ENCODE results near the gene FGF6.
A peak's percentile ranks its signal among the peaks of the same experiment; 100 is the strongest.
"Not testable (repeated sequence)": the region's sequence is repeated elsewhere in the genome, so short reads cannot be mapped to it uniquely, and the experiment has no call there.

FGF6 gene

DNA sequence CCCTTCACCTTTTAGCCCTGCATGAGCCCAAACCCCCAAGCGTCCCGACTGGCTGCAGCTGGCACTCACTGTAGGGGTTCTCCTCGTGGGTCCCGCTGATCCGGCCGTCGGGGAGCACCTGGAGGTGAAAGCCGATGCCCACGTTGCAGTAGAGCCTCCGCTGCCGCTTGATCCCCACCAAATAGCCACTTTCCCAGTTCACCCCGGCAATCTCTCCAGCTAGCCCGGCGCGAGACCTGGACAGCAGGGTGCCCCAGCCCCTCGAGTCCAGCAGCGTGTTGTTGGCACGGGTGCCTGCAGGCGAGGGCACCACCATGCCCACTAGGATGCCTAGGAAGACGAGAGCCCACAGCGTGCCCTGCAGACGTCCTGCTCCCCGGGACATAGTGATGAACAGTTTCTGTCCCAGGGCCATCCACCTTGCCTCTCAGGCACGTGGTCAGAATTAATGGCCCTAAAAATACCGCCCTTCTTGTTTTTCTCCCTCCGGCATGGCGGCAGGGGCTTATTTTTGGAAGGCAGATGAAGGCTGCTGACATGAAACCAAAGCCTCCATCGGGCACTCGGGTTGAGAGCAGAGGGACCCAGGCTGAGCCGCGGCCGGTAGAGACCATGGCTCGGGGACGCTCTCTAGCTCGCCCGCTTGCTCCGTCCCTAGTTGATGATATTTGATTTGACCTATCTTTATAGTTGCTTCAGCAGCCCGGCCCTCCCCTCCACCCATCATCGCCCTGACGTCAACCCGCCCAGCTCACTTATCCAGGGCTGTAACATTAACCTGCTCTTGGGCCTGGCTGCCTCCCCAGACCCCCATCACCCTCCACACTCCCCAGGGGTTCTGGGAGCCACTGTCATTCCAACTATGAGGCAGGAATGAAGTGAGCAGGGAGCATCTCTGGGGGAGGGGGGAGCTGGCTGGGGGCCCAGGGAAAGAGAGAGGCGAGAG lies at the start of gene FGF6:
FGF6 (minus strand) TSS at position 660 of the 946 bp plus-strand sequence; CDS start at position 415, 245 bp downstream.
- no peak for DNase-seq
- no peaks in the 10 kb centered on the region for H3K4me1 Mint-ChIP-seq (ENCODE audit: low read depth)
- no peaks in the 10 kb centered on the region for H3K36me3 Mint-ChIP-seq (ENCODE audit: low read depth)
- no peak within 1 kb of the TSS for H3K4me3 Mint-ChIP-seq
- no peak within 1 kb of the TSS for H3K27ac Mint-ChIP-seq
- peaks cover 8% of the 10 kb centered on the region for H3K27me3 Mint-ChIP-seq
- no peaks in the 10 kb centered on the region for H3K9me3 Mint-ChIP-seq

- H3K9me3 Mint-ChIP-seq, result no peaks in the 10 kb centered on the region
- H3K36me3 Mint-ChIP-seq (ENCODE audit: low read depth), result peaks cover 65% of the 10 kb centered on the region
- DNase-seq, result no peak
- H3K27ac Mint-ChIP-seq, result peak overlapping the region; percentile 9
- H3K4me1 Mint-ChIP-seq (ENCODE audit: low read depth), result peaks cover 21% of the 10 kb centered on the region
- no peaks in the 10 kb centered on the region for H3K27me3 Mint-ChIP-seq
- H3K4me3 Mint-ChIP-seq, result no peak overlapping the region
Observed at GRCh38 chr12:4490973-4491372, 45.4 kb upstream of the FGF6 start.

GRCh38 chr12:4489556-4489955 lies 43.9 kb upstream of the FGF6 start:
- no peak for DNase-seq
- Mint-ChIP-seq H3K4me3 (no peak overlapping the region), H3K9me3 (no peaks in the 10 kb centered on the region), H3K4me1 (ENCODE audit: low read depth) (peaks cover 17% of the 10 kb centered on the region), H3K27me3 (no peaks in the 10 kb centered on the region), H3K27ac (no peak overlapping the region), H3K36me3 (ENCODE audit: low read depth) (peaks cover 56% of the 10 kb centered on the region)

GRCh38 chr12:4486980-4487379 lies 41.4 kb upstream of the FGF6 start:
- Mint-ChIP-seq H3K9me3 (no peaks in the 10 kb centered on the region), H3K4me3 (no peak overlapping the region), H3K4me1 (ENCODE audit: low read depth) (peaks cover 21% of the 10 kb centered on the region), H3K27me3 (no peaks in the 10 kb centered on the region), H3K36me3 (ENCODE audit: low read depth) (peaks cover 41% of the 10 kb centered on the region), H3K27ac (peak overlapping the region; percentile 44)
- DNase-seq, result no peak

- DNase-seq, result no peak
- Mint-ChIP-seq H3K27ac (no peak overlapping the region), H3K9me3 (no peaks in the 10 kb centered on the region), H3K4me3 (no peak overlapping the region), H3K27me3 (no peaks in the 10 kb centered on the region), H3K4me1 (ENCODE audit: low read depth) (peaks cover 19% of the 10 kb centered on the region), H3K36me3 (ENCODE audit: low read depth) (peaks cover 39% of the 10 kb centered on the region)
Observed at GRCh38 chr12:4486049-4486699, 40.6 kb upstream of the FGF6 start.

GRCh38 chr12:4483885-4484823 lies 38.5 kb upstream of the FGF6 start:
- Mint-ChIP-seq H3K27ac (no peak overlapping the region), H3K27me3 (no peaks in the 10 kb centered on the region), H3K4me3 (no peak overlapping the region), H3K9me3 (peaks cover 7% of the 10 kb centered on the region), H3K4me1 (ENCODE audit: low read depth) (peaks cover 19% of the 10 kb centered on the region), H3K36me3 (ENCODE audit: low read depth) (peaks cover 22% of the 10 kb centered on the region)
- no peak for DNase-seq

GRCh38 chr12:4482936-4483335 lies 37.3 kb upstream of the FGF6 start:
- H3K4me3 Mint-ChIP-seq, result no peak overlapping the region
- H3K9me3 Mint-ChIP-seq, result peaks cover 15% of the 10 kb centered on the region
- no peak overlapping the region for H3K27ac Mint-ChIP-seq
- peaks cover 11% of the 10 kb centered on the region for H3K36me3 Mint-ChIP-seq (ENCODE audit: low read depth)
- H3K27me3 Mint-ChIP-seq, result no peaks in the 10 kb centered on the region
- DNase-seq, result no peak
- peaks cover 19% of the 10 kb centered on the region for H3K4me1 Mint-ChIP-seq (ENCODE audit: low read depth)

DNA sequence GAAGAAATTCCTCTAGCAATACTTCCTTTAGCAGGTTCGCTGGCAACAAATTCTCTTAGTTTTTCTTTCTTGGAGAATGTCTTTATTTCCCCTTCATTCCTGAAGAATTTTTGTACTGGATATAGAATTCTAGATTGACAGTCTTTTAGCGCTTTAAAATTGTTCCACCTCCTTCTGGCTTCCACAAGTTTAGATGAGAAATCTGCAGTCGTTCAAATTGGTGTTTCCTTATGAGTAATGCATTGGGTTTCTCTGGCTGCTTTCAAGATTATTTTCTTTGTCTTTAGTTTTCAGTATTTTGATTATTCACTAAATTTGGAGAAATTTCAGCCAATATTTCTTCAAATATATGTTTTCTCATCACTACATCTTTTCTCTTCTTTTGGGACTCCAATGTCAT lies 33.3 kb upstream of the FGF6 start:
- peaks cover 16% of the 10 kb centered on the region for H3K9me3 Mint-ChIP-seq
- peaks cover 2% of the 10 kb centered on the region for H3K4me1 Mint-ChIP-seq (ENCODE audit: low read depth)
- no peak overlapping the region for H3K4me3 Mint-ChIP-seq
- DNase-seq, result no peak
- H3K27me3 Mint-ChIP-seq, result peaks cover 6% of the 10 kb centered on the region
- peaks cover 3% of the 10 kb centered on the region for H3K36me3 Mint-ChIP-seq (ENCODE audit: low read depth)
- H3K27ac Mint-ChIP-seq, result no peak overlapping the region

DNA sequence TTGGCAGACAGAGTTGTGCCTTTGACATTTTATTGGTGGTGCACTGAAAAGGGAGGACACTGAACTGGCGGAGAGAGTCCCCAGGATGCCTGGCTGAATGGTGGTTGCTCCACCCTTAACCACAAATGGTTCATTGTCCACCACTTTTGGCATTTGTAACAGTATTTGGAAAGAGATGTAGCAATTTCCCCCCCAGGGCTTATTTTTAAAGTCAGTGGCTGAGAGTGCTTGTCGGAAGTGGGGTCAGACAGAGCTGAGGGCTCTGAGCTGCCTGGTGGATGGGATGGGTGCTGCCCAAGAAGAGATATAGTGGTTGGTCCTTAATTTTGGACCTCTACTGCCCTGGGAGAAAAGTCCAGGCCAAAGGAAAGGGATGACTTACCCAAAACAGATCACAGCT lies 31.5 kb upstream of the FGF6 start:
- no peak overlapping the region for H3K27ac Mint-ChIP-seq
- no peak overlapping the region for H3K4me3 Mint-ChIP-seq
- no peak for DNase-seq
- H3K27me3 Mint-ChIP-seq, result peaks cover 8% of the 10 kb centered on the region
- H3K36me3 Mint-ChIP-seq (ENCODE audit: low read depth), result peaks cover 3% of the 10 kb centered on the region
- H3K9me3 Mint-ChIP-seq, result peaks cover 16% of the 10 kb centered on the region
- H3K4me1 Mint-ChIP-seq (ENCODE audit: low read depth), result no peaks in the 10 kb centered on the region

DNA sequence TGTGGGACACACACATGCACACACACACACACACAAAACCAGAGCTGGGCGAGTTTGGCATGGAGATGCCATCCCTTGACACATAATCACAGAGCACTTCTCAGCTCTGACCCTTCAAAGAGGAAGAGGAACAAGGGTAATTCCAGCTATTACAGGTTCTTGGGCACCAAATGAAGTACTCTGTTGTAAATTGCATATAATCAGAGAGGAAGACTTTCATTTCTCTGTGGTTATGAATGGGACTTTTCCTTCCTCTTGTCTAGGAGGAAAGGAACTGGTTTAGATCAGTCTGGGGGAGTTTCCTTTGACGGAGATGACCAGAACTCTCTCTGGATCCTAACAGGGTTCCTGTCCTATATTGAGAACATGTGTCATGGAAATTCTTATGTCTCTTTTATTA lies 26.4 kb upstream of the FGF6 start:
- H3K9me3 Mint-ChIP-seq, result no peaks in the 10 kb centered on the region
- H3K4me1 Mint-ChIP-seq (ENCODE audit: low read depth), result no peaks in the 10 kb centered on the region
- DNase-seq, result no peak
- H3K27me3 Mint-ChIP-seq, result peaks cover 8% of the 10 kb centered on the region
- no peak overlapping the region for H3K27ac Mint-ChIP-seq
- no peaks in the 10 kb centered on the region for H3K36me3 Mint-ChIP-seq (ENCODE audit: low read depth)
- H3K4me3 Mint-ChIP-seq, result no peak overlapping the region

GRCh38 chr12:4471256-4471655 lies 25.6 kb upstream of the FGF6 start:
- H3K4me1 Mint-ChIP-seq (ENCODE audit: low read depth), result no peaks in the 10 kb centered on the region
- H3K9me3 Mint-ChIP-seq, result no peaks in the 10 kb centered on the region
- no peak for DNase-seq
- H3K36me3 Mint-ChIP-seq (ENCODE audit: low read depth), result no peaks in the 10 kb centered on the region
- H3K4me3 Mint-ChIP-seq, result no peak overlapping the region
- H3K27me3 Mint-ChIP-seq, result peaks cover 8% of the 10 kb centered on the region
- no peak overlapping the region for H3K27ac Mint-ChIP-seq

- peaks cover 2% of the 10 kb centered on the region for H3K27me3 Mint-ChIP-seq
- no peak overlapping the region for H3K4me3 Mint-ChIP-seq
- DNase-seq, result no peak
- H3K9me3 Mint-ChIP-seq, result no peaks in the 10 kb centered on the region
- no peak overlapping the region for H3K27ac Mint-ChIP-seq
- H3K36me3 Mint-ChIP-seq (ENCODE audit: low read depth), result no peaks in the 10 kb centered on the region
- H3K4me1 Mint-ChIP-seq (ENCODE audit: low read depth), result no peaks in the 10 kb centered on the region
Observed at GRCh38 chr12:4468994-4469393, 23.4 kb upstream of the FGF6 start.

DNA sequence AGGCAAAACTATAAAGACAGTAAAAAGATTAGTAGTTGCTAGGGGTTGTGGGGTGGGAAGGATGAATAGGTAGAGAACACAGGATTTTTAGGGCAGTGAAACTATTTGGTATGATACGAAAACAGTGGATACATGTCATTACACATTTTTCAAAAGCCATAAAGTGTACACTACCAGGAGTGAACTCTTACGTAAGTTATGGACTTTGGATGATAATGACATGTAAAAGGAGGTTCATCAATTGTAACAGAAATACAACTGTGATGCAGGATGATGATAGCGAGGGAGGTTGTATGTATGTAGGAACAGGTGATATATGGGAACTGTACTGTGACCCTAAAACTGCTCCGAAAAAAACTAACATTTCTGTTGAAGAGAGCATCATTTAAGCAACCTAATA lies 15.1 kb upstream of the FGF6 start:
- no peaks in the 10 kb centered on the region for H3K27me3 Mint-ChIP-seq
- H3K4me3 Mint-ChIP-seq, result no peak overlapping the region
- H3K9me3 Mint-ChIP-seq, result no peaks in the 10 kb centered on the region
- no peak for DNase-seq
- H3K36me3 Mint-ChIP-seq (ENCODE audit: low read depth), result no peaks in the 10 kb centered on the region
- no peak overlapping the region for H3K27ac Mint-ChIP-seq
- no peaks in the 10 kb centered on the region for H3K4me1 Mint-ChIP-seq (ENCODE audit: low read depth)

DNA sequence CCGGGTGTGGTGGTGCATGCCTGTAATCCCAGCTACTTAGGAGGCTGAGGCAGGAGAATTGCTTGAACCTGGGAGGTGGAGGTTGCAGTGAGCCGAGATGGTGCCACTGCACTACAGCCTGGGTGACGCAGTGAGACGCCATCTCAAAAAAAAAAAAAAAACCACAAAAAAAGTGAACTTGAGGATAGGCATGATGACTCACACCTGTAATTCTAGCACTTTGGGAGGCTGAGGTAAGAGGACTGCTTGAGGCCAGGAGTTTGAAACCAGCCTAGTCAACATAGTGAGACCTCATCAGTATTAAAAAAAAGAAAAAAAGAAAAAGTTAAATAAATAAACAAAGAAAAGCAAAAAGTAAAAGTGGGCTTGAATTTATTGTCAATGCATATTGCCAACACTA lies 10.2 kb upstream of the FGF6 start:
- not testable (repeated sequence) for H3K36me3 Mint-ChIP-seq (ENCODE audit: low read depth); H3K4me3 Mint-ChIP-seq; DNase-seq; H3K9me3 Mint-ChIP-seq; H3K27ac Mint-ChIP-seq
- Mint-ChIP-seq H3K27me3 (peaks cover 13% of the 10 kb centered on the region), H3K4me1 (ENCODE audit: low read depth) (peaks cover 11% of the 10 kb centered on the region)

Measured in activated T-cell treated with anti-CD3 and anti-CD28 coated beads, Interleukin-2, amount 50 U/mL, for 24 hours (primary cell).